Stimulated activated CD4-positive, alpha-beta T cell treated with anti-CD3 and anti-CD28 coated beads, Interleukin-1b, Interleukin-23, amount 100 ng/mL, for 1 hour (primary cell): ENCODE results near the gene MORN4.
A peak's percentile ranks its signal among the peaks of the same experiment; 100 is the strongest.

Experiments used
- DNase-seq, 2 donors: peaks; one replicate each; pipeline ENCODE4 v3.0.0-alpha.2; 2020; ENCODE audit warnings: low read depth in 2 of 2

The MORN4 gene

GRCh38 chr10:97573672-97574071, 59.6 kb downstream of the MORN4 start:
- no peak for DNase-seq

- DNase-seq: no peak
Observed at GRCh38 chr10:97573021-97573420, 60.3 kb downstream of the MORN4 start.

GRCh38 chr10:97572214-97572989, 60.9 kb downstream of the MORN4 start, which contains the start of gene ANKRD2:
ANKRD2 (plus strand) TSS chr10:97572779; CDS start chr10:97572789, 10 bp downstream.
- peak; percentile 8 to 15 for DNase-seq

GRCh38 chr10:97571622-97572021, 61.7 kb downstream of the MORN4 start:
- no peak for DNase-seq

- DNase-seq: no peak
Observed at GRCh38 chr10:97570789-97571471, 62.4 kb downstream of the MORN4 start.

GRCh38 chr10:97570146-97570788, 63.0 kb downstream of the MORN4 start:
- DNase-seq: no peak

GRCh38 chr10:97567891-97568290, 65.4 kb downstream of the MORN4 start:
- no peak for DNase-seq

GRCh38 chr10:97566336-97566996, 66.8 kb downstream of the MORN4 start:
- DNase-seq: no peak

- no peak for DNase-seq
Observed at GRCh38 chr10:97564776-97565175, 68.5 kb downstream of the MORN4 start.
